NOMO-1 treated with DMSO at 0.1 percent for 48 hours (cell line): ENCODE data around the gene CNN3.
"Not testable (repeated sequence)": the region's sequence is repeated elsewhere in the genome, so short reads cannot be mapped to it uniquely, and the experiment has no call there.

Experiments used
- DNase-seq: peaks from one replicate; lab custom pipeline; 2025; ENCODE audit not compliant: unreplicated experiment; lab: John Stamatoyannopoulos, UW

CNN3 gene

DNA sequence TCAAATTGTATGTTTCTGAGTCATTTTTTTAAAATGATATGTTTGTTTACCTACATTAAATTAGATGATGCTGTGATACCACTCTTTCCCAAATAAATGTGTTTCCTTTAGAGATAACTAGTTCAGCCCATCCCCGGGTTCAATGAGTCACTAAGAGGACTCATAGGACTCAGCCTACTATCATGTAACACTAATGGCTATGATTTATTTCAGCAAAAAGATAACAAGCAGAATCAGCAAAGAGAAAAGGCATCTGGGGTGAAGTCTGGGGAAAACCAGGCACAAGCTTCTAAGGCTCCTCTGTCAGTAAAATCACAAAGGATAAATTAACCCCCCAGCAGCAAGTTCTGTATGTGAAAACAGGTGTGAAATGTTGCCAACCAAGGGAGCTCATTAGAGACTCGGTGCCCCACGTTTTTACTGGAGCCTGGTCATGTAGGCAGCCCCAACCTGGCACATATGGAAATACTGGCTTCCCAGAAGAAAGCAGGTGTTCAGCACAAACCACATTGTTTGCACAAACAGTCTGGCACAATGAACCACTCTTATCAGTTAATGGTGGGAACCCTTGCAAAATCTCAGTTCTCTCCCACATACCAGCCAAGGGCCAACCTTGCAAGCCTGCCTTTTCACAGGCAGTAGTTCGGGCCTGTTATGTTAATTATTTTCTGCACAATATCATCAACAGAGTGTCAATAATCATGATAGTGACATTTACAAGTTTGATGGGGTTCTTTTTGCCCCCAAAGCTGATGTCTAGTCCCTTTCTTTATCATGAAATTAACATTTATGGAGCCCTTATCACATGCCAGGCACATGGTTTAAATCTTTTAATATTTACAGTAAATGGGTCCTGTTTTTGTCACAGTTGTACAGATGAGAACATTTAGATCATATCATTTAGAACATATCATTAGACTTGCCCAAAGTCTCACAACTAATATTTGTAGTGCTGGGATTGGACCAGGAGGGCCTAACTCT lies 23.1 kb upstream of the CNN3 start:
- no peak for DNase-seq

DNA sequence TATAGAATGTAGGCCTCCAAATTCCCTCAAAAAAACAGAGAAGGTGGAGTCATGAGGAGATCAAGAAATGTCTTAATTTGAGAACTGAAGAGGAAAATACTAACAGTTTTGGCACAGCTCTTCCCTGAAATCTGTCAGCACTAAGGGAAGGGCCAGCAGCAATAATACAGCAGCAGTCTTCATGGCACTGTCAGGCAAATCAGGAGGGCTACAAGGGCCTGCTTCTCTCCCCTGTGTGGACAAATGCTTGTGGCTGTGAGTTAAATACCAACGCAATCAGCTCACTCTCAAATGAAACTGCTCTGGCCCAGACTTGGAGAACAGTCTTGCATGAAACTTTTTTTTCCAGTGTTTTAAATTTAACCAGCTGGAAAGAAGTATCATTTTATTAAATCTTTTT lies 20.5 kb upstream of the CNN3 start:
- no peak for DNase-seq

DNA sequence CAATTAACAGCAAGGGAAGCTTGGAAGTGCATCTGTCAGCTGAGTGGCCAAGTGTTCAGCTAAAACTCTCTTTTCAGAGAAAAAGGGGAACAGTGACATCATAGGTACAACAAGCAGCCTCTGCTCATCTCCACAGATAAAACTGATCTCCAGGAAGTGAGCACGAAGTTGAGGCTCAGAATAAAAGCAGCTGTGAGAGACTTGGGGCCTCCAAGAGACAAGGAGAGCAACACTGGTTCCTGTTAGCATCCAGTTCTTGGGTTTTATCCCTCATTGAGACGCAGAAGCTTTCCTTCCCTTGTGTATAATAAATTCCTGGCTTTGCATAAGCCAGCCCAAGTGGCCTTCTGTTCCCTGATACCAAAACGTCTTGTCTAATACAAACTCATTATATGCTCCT lies 20.0 kb upstream of the CNN3 start:
- DNase-seq: peak; percentile 13

DNA sequence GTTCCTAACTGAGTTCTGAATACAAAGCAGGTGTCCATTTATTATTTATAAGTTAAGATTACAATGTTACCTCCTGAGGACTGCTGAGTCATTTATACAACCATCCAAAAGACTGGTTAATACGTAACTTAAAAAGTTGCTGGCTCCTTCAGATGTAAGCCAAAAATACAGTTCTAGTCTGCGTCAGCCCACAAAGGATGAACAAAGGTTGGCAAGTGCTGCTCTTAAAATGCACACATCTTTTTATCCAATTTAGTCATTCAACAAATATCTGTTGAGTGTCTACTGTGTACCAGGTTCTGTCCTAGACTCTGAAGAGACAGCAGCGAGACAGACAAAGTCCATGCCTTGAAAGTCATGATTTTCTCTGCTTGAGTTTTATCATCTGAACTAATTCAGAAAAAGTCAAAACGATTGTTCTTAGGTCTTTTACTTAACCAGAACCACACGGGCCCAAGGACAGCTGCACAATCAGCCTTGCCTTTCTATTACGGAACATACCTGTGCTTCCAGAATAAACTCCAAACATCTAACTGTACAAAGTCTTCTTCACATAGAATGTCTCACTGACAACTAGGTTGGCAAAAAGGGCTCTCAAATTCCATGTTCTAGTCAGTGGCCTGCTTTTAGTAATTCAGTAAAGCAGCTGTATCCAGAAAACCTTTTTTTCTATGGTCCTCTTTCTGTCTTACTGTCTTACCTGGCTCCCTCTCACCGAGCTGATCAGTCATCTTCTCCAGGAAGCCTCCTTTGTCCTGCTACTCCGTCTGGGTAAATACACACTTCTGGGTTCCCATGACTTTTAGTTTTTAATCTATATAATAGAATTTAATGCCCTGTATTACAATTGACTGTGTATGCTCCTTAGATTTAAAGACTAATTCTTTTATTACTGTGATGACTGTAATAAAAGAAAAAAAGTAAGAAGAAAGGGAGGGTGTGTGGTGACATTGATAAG lies 15.5 kb upstream of the CNN3 start:
- no peak for DNase-seq

DNA sequence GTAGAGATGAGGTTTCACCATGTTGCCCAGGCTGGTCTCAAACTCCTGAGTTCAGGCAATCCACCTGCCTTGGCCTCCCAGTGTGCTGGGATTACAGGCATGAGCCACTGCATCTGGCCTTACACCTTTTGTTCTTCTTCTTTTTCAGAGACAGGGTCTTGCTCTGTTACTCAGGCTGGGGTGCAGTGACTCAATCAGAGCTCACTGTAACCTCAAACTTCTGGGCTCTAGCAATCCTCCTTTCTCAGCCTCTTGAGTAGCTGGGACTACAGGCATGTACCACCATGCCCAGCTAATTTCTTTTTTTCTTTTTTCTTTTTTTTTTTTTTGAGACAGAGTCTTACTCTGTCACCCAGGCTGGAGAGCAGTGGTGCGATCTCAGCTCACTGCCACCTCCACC lies 14.6 kb upstream of the CNN3 start:
- not testable (repeated sequence) for DNase-seq

DNA sequence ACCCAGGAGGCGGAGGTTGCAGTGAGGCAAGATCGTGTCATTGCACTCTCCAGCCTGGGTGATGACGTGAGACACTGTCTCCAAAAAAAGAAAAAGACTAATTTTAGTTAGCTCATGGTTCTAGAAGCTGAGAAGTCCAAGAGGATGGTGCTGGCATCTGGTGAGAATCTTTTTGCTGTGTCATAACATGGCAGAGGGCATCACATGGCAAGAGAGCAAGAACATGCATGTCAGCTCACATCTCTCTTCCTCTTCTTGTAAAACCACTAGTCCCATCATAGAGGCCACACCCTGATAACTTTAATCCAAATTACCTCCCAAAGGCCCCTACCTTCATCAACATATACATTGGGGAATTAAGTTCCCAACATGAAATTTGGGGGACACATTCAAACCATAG lies 13.8 kb upstream of the CNN3 start:
- DNase-seq: no peak

DNA sequence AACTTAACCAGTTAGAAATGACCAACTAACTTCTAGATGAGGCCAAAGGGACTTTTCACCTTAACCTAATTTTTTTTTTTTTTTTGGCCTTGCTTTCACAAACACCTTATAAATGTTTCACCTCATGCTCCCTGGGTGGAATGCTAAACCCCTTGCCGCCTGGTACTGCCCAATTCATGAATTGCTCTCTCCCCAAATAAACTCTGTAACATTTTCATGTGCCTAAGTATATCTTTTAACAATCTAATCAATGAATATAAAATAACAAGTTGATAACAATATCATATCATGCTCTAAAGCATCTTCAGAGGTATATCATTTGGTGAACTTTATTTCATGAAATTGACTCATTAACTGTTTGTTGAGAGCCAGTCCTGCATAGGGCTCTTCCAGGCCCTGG lies 10.9 kb upstream of the CNN3 start:
- no peak for DNase-seq

DNA sequence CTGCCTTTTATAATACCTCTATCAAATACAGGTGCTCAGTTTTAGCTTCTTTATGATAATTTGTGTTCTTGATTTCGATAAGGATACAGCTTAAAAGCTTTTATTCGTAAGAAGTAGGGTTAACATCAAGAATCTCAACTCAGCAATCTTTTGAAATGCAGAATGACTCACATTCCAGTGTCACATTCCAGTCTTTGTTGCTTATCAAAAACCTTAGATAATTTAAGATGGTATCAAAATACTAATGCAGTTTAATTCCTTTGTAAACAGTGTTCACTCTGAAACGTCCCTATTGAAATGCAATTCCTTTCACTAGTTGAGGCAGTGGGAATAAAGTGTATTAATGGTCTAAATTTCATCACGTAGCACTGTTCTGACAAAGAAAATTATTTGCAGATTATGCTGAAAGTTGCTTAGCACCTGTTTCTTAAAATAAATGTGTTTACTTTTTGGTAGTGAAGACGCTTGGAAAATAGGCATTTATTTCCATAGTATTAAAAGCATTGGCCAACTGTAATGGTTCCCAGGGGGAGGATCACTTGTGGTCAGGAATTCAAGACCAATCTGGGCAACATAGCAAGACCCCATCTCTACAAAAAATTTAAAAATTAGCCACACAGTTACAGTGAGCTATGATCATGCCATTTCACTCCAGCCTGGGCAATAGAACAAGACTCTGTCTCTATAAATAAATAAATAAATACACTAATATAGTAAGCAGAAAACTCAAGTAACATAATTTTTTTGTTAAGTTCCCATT lies 10.1 kb upstream of the CNN3 start:
- DNase-seq: no peak

DNA sequence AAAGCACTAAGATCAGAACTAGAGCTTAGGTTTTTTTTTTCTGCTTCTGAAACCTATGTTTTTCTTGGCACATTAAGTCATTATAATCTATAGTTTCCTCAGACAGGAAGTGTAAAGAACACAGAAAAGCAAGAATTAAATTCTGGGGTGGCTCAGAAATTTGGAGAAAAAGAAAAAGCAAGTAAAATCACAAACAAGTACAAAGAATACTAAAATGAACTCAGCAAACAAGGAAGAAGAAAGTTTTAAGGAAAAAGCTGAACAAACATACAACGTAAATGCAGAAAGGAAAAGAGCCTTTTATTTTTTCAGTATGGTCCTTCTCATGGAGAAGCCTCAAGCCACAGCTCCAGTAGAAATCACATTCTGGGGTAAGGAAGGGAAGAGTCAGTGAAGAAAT lies 8.6 kb upstream of the CNN3 start:
- no peak for DNase-seq

DNA sequence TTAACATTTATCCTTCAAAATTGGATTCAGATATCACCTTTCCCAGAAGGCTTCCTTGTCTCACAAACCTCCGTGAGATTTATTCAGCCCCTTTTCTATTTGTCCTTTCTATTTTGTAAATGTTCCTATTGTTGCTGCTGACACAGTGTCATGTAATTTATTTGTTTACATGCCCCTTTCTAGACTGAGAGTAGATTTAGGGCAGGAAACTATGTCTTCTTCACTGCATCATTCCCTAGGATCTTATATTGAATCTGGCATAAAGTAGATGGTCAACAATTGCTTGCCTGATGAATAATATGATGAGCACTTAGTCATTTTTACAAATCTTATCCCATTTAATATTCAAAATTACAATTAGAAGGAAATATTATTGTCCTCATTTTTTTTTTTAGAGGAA lies 8.1 kb upstream of the CNN3 start:
- DNase-seq: no peak

DNA sequence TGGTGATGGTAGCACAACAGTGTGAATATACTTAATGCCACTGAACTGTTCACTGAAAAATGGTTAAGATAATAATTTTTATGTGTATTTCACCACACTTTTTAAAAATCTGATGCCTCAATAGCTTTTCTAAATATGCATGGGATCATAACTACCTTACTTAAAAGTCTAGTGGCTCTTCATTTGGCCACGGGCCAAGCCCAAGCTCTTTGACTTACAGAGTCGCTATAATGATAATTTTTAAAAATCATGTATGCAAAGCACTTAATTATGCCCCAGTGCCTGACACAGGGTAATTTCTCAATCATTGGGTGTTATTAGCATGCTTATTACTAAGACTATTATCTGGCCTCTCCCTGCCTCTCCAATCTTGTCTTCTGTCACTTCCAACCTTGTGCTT lies 7.6 kb upstream of the CNN3 start:
- no peak for DNase-seq

DNA sequence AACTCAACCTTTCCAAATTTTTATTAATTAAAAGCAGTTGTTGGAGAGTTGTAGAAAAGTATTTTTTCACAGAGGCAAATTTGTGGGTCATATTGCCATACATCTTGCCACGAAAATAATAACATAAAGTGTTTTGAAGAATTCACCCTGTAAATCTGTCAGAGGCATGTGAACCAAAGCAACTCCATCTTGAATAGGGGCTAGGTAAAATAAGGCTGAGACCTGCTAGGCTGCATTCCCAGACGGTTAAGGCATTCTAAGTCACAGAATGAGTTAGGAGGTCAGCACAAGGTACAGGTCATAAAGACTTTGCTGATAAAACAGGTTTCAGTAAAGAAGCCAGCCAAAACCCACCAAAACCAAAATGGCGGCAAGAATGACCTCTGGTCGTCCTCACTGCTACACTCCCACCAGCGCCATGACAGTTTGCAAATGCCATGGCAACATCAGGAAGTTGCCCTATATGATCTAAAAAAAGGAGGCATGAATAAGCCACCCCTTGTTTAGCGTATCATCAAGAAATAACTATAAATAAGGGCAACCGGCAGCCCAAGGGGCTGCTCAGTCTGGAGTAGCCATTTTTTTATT lies 4.4 kb upstream of the CNN3 start:
- no peak for DNase-seq

DNA sequence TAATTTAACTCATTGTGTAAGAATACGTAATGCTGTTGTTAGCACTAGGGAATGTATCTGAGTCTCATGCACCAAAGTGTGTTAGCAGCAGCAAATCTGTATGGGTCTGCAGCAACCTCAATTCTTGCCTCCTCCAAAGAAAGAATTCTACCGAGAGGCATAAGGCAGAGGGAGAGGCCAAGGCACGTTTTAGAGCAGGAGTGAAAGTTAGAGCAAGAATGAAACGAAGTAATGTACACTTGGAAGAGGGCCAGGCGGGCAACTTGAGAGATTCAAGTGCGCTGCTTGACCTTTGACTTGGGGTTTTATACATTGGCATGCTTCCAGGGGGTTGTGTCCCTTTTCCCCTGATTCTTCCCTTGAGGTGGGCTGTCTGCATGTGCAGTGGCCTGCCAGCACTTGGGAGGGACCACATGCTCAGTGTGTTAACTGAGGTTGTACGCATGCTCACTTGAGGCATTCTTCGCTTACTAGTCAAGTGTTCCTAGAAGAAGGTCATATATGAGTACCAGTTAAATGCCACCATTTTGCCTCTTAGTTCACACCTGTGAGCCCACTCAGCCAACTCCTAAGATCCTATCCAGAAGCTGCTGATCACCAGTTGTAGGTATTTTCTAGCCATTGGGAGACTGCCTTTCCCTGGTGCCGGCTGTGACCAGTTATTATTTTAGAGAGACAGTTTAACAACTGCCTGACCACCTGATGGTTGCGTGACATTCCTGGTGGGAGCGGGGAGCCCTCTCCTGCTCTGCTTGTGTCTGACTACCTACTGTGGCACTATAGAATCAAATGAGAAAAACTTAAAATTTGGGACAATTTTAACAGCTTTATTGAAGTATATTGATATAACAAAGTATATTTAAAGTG lies 2.7 kb upstream of the CNN3 start:
- no peak for DNase-seq

DNA sequence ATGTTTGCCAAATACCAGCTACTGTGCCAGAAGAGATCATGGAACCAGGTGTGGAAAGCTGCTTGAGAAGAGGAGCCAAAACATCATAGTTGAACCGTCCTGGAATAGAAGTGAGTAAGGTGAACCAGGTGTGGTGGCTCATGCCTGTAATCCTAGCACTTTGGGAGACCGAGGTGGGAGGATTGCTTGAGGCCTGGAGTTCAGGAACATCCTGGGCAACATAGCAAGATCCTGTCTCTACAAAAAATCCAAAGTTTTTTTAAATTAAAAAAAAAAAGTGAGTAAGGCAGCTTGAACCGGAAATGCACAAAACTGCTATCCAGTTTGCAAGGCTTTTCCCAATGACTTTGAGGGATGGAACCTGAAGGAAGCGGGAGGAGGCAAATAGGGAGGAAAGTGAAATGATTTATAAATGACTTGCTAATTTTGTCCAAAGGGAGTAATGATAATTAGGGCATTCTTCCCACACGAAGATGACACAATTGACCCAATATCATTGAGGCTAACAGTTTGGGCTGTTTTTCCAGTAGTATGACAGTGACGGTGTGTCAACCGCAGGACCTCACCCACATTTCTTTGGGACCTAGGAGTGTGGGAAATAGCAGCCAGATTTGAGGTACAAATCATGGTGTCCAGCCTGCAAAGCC lies 1.5 kb upstream of the CNN3 start:
- DNase-seq: no peak

DNA sequence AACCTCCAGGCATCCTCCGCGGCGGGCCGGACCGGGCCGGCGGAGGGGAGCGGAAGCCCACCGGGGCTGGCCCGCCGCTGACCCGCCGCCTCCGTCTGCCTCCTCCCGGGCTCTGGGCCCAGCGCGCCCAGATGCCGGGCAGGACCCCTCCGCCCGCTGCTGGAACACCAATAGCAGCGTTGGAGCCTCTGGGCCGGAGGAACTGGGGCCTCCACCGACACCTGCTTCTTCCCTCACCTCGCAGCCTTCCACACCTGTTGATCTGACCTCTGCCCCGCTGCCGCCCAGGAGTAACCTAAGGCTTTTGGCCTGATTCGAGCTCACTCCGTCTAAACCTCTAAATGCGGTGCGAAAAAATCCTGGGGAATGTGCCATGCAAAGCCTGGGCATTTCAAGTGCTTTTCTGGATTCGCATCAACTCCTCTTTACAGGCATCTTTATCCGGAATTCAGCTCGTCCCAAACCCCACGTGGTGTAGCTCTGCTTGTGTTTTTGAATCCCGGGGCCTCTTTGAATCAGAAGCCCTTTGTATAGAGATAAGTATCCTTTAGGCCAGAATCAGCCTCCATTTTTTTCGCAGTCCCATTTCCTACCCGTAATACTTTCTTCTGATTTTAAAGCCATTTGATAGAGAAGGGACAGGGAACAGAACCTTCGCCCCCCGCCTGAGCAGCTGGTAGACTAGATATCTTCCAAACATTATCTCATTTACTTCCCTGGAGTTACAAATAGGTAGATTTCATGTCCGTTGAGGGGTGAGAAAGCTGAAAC lies 680 bp upstream of the CNN3 start:
- no peak for DNase-seq

DNA sequence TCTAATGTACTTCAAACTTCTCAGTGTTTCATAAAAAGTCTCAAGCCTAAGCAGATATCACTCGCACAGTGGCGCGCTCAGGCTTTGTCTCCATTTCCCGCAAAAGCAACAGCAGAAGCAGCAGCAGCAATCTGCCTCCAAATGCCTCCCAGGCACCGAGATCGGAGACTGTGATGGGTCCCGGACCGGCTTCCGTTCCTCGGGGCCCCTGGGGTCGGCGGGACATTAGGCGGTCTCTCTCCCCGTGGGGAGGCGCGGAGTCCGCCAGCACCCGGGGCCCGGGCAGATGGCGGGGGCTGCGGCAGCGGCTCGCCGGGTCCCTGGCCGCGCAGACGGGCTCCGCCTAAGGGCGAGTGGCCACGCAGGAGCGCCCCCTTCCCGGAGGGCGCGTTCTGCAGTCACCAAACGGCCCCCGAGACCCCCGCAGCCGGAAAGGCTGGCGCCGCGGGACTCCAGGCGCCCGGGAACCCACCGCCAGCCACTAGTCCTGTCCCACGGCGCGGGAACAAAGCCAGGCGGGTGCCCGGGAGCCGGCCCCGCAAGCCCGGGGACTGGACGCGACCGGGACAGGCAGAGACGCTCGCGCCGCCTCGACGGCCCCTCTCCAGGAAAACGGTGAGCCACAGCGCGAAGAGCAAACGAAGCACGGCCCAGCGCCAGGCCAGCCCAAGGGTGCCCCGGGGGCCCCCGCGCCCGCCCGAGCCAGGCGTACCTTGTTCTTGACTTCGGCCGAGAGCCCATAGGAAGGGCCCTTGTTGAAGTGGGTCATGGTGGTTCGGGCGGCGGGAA lies 590 bp downstream of the CNN3 start:
- DNase-seq: peak; percentile 11

DNA sequence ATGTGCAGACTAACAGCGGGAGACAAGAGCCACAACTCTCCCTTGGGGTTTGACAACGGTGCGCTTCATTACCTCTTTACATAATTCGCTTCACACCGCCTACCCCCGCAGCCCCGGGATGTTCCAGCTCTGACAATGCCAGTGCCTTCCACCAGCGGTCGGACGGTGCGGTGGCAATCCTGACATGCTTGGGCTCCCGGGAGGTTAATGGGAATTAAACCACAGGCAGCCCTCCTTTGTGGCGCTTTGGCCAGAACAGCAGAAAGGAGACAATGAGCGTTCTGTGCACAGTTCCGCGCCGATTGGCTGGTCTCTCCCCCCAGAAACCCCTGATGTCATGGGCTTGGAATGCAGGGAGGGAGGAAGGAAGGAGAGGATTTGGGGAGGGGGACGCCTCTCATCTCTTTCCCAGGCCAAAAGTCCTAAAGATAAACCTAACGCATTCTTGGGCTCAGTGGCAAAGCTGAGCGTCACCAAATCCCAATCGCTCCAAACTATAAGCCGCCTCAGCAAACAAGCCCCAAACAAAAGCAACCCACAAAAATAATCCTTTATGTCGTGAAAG lies 1.3 kb downstream of the CNN3 start:
- no peak for DNase-seq
